Occipital lobe (tissue), 2 donors: ENCODE data around the gene CTDNEP1. TPM values are rescaled to one million over a fixed set of nuclear protein-coding genes. Genes with fewer than 3 reads are reported as not detected.

Source experiments
- DNase-seq: peaks from one replicate; lab custom pipeline; 2025; lab: John Stamatoyannopoulos, UW
- total RNA-seq: library from RNA; depleted of rRNA; stranded (reverse); fragments of >200 nt; gene quantifications from one replicate; pipeline ENCODE4 v1.2.3, GENCODE V29; 2014

Gene CTDNEP1
- total RNA-seq, 1 donor from 2014 or later, result 26.5 TPM

- no peak for DNase-seq
These were observed 19.4 kb downstream of the CTDNEP1 start for GRCh38 chr17:7232114-7232513.

GRCh38 chr17:7229504-7229903 lies 22.0 kb downstream of the CTDNEP1 start:
- no peak for DNase-seq

GRCh38 chr17:7228920-7229319 lies 22.6 kb downstream of the CTDNEP1 start:
- no peak for DNase-seq

GRCh38 chr17:7226721-7227710 lies 24.5 kb downstream of the CTDNEP1 start:
- no peak for DNase-seq

- DNase-seq, result no peak
These were observed 25.7 kb downstream of the CTDNEP1 start for GRCh38 chr17:7225711-7226331.

GRCh38 chr17:7224661-7225111 lies 26.8 kb downstream of the CTDNEP1 start:
- no peak for DNase-seq

- no peak for DNase-seq
These were observed 27.4 kb downstream of the CTDNEP1 start for GRCh38 chr17:7224110-7224509.

GRCh38 chr17:7223375-7223774 lies 28.2 kb downstream of the CTDNEP1 start:
- DNase-seq, result no peak

- DNase-seq, result no peak
These were observed 28.6 kb downstream of the CTDNEP1 start for GRCh38 chr17:7222972-7223292.

GRCh38 chr17:7222093-7222971 lies 29.2 kb downstream of the CTDNEP1 start:
- DNase-seq, result no peak

GRCh38 chr17:7221278-7222092 lies 30.0 kb downstream of the CTDNEP1 start:
- DNase-seq, result no peak

GRCh38 chr17:7220593-7221277 lies 30.8 kb downstream of the CTDNEP1 start:
- no peak for DNase-seq

- peak; percentile 81 for DNase-seq
These were observed 31.5 kb downstream of the CTDNEP1 start, which contains the start of the genes ACADVL and DLG4 for GRCh38 chr17:7219812-7220592. ACADVL (plus strand) TSS chr17:7219938; CDS start chr17:7219985, 47 bp downstream. DLG4 (minus strand) TSS chr17:7219836.

GRCh38 chr17:7219229-7219811 lies 32.2 kb downstream of the CTDNEP1 start:
- no peak for DNase-seq

GRCh38 chr17:7218758-7219157 lies 32.8 kb downstream of the CTDNEP1 start:
- no peak for DNase-seq

GRCh38 chr17:7218166-7218565 lies 33.4 kb downstream of the CTDNEP1 start:
- no peak for DNase-seq

- peak; percentile 18 for DNase-seq
These were observed 34.2 kb downstream of the CTDNEP1 start for GRCh38 chr17:7217113-7217987.
